COLO668 (cell line): Measurements from ENCODE around the gene MGLL.
"Not testable (repeated sequence)": the region's sequence is repeated elsewhere in the genome, so short reads cannot be mapped to it uniquely, and the experiment has no call there.

Experiments
- DNase-seq: peaks from one replicate; lab custom pipeline; 2025; ENCODE audit not compliant: unreplicated experiment; lab: John Stamatoyannopoulos, UW

Gene MGLL

GRCh38 chr3:127711021-127711695 lies 111.2 kb downstream of the MGLL start:
- DNase-seq = no peak

DNA sequence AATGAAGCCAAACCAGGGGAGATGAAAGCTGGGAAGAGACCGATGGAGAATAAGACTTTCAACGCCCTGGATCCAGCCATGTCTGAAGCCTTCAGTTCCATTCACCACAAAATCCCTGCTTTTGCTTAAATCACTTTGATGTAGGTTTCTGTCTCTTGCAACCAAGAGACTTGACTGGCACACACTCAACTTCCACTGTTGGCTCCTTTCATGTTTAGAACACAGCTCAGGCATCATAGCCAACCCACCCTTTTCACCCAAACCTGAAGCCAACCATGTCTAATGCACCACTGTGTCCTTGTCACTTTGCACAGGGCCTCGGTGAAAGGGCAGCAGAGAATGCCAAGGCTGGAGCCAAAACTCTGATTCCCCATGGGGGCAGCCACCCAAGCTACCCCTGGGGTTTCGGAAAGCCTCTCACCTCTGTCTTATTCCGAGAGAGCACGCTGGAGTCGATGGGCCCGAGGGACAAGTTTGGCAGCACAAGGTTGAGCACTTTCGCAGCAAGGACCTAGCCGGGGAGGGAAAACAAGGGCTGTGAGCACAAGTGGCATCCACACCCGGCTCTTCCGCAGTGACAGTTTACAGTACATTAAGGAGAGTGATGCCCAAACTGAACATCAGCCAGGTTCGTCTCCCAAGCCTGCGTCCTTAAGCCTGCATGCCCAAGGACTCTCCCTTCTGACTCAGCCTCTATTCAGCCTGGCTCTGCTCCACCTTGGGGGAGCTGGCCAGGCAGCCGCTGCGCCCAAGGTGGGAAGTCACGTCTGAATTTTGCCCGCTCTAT lies 112.0 kb downstream of the MGLL start:
- DNase-seq = no peak

DNA sequence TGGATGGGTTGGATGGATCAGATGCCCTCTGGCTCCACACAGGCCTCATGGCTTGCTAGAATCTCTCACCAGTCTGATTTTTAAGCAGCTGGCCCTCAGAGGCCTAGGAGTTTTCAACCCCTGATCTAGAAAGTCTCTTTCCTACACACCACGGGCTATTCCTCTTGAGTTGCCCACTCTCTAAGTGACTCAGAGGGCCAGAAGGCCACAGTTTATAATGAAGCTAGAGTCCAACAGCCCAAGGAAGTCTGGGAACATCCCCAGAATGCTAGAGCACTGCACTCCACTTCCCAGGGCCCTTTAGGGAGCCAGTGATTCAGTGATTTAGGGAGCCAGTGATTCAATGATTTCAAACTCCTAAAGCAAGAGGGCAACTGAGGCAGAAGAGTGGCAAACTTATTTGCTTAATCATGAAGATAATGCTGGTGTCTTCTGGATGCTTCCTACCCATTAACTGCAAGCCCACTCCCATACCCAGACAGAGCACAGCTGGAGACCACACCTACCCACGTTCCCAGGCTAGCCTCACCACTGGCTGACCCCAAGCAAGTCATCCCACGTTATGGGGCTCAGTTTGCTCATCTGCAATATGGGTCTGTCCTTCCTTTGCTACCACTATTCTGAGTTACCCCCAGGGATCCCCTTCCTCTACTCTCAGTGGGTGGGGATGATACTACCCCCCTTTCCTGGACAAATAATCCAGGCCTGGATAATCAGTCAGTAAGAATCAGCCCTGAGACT lies 112.8 kb downstream of the MGLL start:
- no peak for DNase-seq

GRCh38 chr3:127708837-127709236 lies 113.5 kb downstream of the MGLL start:
- no peak for DNase-seq

DNA sequence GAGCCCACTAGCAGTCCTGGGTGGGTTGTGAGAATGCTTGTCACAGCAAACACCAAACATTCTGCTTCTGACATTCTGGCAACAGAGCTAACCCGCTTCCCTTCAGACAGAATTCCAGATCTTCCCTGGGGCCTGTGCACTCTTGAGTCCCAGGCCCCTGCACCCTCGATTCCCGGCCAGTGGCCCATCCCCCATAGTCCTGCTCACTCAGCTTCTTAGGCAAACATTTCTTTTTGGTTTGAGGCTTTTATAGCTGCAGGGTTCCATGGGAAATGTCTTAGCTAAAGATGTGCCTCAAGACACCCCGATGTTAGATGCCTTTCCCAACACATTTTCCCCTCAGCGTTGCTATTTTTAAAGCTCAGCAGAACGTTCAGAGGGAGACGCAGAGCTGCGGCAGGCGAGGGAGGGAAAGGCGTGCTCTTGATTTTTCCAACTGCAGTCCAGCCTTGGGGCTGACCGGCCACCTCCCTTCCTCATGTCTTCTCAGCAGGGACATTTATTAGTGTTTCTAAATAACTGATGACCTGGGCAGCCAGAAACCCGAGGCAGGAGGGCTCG lies 114.4 kb downstream of the MGLL start:
- no peak for DNase-seq

- no peak for DNase-seq
Observed at GRCh38 chr3:127706785-127707351, 115.4 kb downstream of the MGLL start.

DNA sequence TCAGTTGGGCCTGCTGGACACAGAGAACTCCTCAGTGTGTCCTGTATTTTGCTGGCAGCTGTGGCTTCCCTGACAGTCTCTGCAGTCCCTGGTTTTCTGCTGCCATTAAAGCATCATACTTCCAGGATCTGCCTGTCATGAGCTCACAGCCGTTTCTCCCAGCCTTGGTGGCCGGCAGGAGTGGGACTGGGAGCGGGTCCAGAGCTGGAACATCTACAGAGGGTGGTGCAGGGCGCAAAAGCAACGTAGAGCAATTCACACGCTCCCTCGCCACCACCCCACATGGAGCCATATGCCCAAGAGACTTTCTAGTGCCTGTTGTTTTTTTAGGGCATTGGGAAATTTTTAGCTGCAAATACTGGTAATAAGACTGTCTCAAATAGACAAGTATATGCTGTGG lies 116.0 kb downstream of the MGLL start:
- DNase-seq = no peak

DNA sequence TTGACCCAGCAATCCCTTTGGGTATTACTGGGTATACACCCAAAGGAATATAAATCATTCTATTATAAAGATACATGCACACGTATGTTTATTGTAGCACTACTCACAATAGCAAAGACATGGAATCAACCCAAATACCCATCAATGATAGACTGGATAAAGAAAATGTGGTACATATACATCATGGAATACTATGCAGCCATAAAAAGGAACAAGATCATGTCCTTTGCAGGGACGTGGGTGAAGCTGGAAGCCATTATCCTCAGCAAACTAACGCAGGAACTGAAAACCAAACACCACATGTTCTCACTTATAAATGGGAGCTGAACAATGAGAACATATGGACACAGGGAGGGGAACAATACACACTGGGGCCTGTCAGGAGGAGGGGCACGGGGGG lies 117.5 kb downstream of the MGLL start:
- not testable (repeated sequence) for DNase-seq

DNA sequence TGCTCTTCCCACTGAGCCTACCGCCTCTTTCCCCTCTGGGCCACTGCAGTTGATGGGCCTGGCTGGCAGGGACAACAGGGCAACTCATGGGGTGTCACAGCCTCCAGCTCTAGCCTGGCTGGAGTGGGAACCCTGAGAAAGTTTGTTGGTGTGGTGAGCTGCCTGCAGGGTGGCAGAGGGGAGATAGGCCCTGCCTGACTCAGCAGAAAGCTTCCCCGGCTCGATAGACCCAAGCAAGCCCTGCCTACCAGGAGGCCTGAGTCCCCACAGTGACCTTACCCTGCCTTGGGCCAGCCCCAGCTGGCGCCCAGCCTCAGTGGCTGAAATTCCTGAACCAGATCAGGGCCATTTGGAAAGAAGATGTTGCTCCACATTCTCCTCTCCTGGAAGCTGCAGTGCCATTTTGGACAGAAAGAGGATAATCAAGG lies 120.2 kb downstream of the MGLL start:
- no peak for DNase-seq

GRCh38 chr3:127701280-127701911 lies 120.9 kb downstream of the MGLL start:
- DNase-seq = no peak

DNA sequence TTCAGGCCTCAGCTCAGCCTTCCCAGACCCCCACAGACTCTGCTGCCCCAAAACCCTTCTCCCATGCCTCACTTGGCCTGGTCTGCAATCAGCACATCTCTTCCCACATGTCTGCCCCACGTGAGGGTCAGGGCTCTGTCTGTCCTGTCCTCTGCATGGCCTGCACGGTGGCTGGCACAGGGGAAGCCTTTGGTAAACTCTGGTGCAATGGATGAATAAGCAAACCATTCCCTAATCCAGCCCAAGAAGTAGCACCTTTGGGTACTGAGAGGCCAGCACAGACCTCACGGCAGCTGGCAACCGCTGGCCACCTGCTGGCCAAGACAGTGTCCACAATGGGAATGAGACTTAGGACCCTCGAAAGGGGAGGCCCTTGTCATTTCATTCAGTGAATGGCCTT lies 121.9 kb downstream of the MGLL start:
- no peak for DNase-seq

- no peak for DNase-seq
Observed at GRCh38 chr3:127699416-127700300, 122.7 kb downstream of the MGLL start.

DNA sequence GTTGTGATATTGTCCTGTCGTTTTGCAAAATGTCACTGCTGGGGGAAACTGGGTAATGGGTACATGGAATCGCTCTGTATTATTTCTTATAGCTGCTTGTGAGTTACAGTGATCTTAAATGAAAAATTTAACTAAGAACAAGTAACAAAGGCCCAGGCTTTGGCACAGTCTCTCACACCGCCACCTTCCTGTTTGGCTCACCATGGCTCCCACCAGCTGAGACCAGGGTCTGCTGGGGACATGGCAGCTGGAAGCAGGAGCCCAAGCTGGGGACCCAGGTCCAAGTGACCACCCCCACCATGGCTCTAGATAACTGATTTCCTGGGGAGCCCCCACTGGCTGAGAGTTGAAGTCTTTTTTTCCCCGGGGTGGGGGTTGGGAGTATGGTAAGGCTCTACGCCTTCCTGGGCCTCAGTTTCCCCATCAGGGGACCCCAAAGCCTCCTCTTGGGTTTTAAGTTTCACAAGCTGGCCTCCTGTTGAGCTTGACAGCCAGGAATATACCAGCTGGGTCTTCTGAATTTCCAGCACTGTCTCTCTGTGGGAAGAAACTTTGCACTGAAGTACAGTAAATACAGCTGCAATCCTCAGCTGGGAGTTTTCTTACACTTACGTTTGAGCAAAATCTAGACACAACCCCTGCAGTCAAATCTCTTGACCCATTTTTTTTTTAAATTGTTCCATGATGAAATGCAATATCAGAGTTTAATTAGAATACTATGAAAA lies 123.5 kb downstream of the MGLL start:
- DNase-seq = no peak

DNA sequence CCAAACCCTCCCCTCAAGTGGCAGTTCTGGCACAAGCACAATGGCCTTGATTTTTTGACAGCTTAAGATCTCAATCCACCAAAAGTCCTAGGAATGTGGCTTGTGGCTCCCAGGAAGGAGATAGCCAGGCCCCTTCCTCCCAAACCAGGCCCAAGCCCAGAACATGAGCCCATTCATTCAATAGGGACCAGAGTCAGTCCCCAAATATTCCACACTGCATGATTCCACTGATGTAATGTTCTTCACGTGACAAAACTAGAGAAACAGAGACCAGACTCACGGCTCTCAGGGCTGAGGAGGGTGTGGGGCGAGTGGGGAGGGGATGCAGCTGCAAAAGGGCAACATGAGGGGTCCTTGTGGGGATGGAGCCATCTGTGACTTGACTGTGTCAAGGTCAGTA lies 124.0 kb downstream of the MGLL start:
- DNase-seq = no peak

GRCh38 chr3:127697551-127698240 lies 124.6 kb downstream of the MGLL start:
- peak; percentile 4 for DNase-seq

DNA sequence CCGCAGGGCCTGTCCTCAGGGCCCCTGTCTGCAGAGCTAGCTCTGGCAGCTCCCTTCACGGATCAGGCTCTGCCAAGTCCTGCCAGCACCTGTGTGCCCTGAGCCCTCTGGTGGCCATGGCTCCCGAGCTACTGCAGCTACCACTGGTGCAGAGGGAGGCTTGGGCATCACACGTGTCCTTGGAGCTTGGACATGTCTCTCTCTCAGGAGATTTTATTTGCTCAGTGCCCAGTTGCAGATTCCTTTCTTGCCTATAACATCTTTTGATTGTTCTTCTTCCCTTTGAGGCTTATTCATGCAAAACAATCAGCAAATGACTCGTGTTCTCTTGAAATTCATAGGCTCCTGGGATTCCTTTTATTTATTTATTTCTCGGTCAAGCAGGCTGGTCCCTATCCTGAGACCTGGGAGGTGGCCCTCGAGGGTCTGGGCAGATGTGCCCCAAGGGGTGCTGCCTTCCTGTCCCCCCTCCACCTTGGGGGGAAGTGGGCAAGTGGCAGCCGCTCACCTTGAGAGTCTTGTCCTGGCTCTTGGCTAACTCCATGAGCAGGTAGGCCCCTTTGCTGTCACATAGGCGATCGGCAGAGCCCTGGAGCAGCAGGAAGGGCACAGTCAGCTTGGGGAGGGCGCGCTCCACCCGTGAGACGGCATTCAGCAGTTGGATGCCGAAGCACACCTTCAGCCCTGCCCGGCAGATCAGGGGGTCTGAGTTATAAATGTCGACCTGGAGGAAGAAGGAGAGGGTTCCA lies 127.7 kb downstream of the MGLL start:
- peak; percentile 45 for DNase-seq

DNA sequence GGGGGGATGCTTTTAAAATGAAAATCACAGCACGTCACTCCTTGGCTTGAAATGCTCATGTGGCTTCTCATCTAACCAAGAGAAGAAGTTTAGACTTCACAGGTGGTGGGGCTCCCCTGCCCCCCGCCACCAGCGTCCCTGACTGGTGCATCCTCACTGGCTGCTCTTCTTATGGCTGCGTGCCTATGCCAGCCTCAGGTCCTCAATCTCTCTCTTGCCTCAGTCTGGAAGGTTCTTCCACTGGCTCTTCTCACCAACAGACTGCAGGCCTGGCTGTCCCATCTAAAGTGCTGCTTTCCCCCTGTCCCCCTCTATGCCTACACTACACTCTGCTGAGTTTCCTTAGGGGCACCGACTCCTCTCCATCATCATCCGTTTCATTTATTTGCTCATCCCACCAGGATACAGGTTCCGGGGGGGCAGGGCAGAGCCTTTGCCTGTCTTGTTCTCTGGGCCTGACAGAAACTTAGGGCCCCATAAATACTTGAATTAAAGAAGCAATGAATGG lies 128.9 kb downstream of the MGLL start:
- no peak for DNase-seq
